Astrocyte (in vitro differentiated cells and primary cell): ENCODE data around the gene PTPN13. TPM values are rescaled to one million over a fixed set of nuclear protein-coding genes. Genes with fewer than 3 reads are reported as not detected.
A peak's percentile ranks its signal among the peaks of the same experiment; 100 is the strongest.

Experiments
- DNase-seq: peaks from one replicate; pipeline ENCODE4 v3.0.0-alpha.2; 2010; ENCODE audit warnings: low read depth
- FAIRE-seq: peaks from 2 replicates; lab custom pipeline; 2011; peaks lifted over from hg19 to GRCh38; lab: Jason Lieb, UNC
- H2AFZ ChIP-seq: 2 replicates; pipeline ENCODE4 v1.6.0; 2012; ENCODE audit warnings: low read depth, low read length, inconsistent platforms
- H3K27ac ChIP-seq: 2 replicates; pipeline ENCODE4 v1.5.1; 2011; ENCODE audit warnings: low read depth, low read length, inconsistent platforms
- H3K27me3 ChIP-seq: 2 replicates; pipeline ENCODE4 v1.6.0; 2011; ENCODE audit warnings: low read length, inconsistent platforms; ENCODE audit not compliant: insufficient read depth
- H3K36me3 ChIP-seq: 2 replicates; pipeline ENCODE4 v1.5.1; 2011; ENCODE audit warnings: low read length, inconsistent platforms; ENCODE audit not compliant: insufficient read depth
- H3K4me1 ChIP-seq: 2 replicates; pipeline ENCODE4 v1.5.1; 2011; ENCODE audit warnings: low read length, inconsistent platforms; ENCODE audit not compliant: insufficient read depth
- H3K4me2 ChIP-seq: 2 replicates; pipeline ENCODE4 v1.6.0; 2012; ENCODE audit warnings: low read length, inconsistent platforms
- H3K4me3 ChIP-seq: 2 replicates; pipeline ENCODE4 v1.5.1; 2011; ENCODE audit warnings: low read depth, mild to moderate bottlenecking, low read length, inconsistent platforms; ENCODE audit not compliant: insufficient read depth
- H3K79me2 ChIP-seq: 2 replicates; pipeline ENCODE4 v1.6.0; 2012; ENCODE audit warnings: mild to moderate bottlenecking, low read length, inconsistent platforms; ENCODE audit not compliant: insufficient read depth
- H3K9ac ChIP-seq: 2 replicates; pipeline ENCODE4 v1.6.0; 2012; ENCODE audit warnings: mild to moderate bottlenecking, low read length, inconsistent platforms
- H3K9me3 ChIP-seq: 2 replicates; pipeline ENCODE4 v1.5.1; 2012; ENCODE audit warnings: low read depth, mild to moderate bottlenecking, low read length, inconsistent platforms; ENCODE audit not compliant: insufficient read depth
- H4K20me1 ChIP-seq: 2 replicates; pipeline ENCODE4 v1.6.0; 2012; ENCODE audit warnings: low read length, inconsistent platforms; ENCODE audit not compliant: insufficient read depth
- H3K27ac Mint-ChIP-seq: one replicate; pipeline ENCODE4 v1.8.0; 2021; ENCODE audit warnings: mild to moderate bottlenecking, mixed read lengths; ENCODE audit not compliant: unreplicated experiment
- H3K27me3 Mint-ChIP-seq: one replicate; pipeline ENCODE4 v1.8.0; 2021; ENCODE audit warnings: low read depth, mixed read lengths; ENCODE audit not compliant: unreplicated experiment
- H3K36me3 Mint-ChIP-seq: one replicate; pipeline ENCODE4 v1.8.0; 2021; ENCODE audit warnings: low read depth, mixed read lengths; ENCODE audit not compliant: unreplicated experiment
- H3K4me1 Mint-ChIP-seq: one replicate; pipeline ENCODE4 v1.8.0; 2021; ENCODE audit warnings: low read depth, mixed read lengths; ENCODE audit not compliant: unreplicated experiment
- H3K4me3 Mint-ChIP-seq: one replicate; pipeline ENCODE4 v1.8.0; 2021; ENCODE audit warnings: mild to moderate bottlenecking, moderate library complexity, mixed read lengths; ENCODE audit not compliant: unreplicated experiment
- H3K9me3 Mint-ChIP-seq: one replicate; pipeline ENCODE4 v1.8.0; 2021; ENCODE audit warnings: mild to moderate bottlenecking, mixed read lengths; ENCODE audit not compliant: unreplicated experiment
- CTCF ChIP-seq: IDR thresholded peaks from 2 replicates; pipeline ENCODE4 v1.5.1; 2011; ENCODE audit warnings: low read depth, mild to moderate bottlenecking, inconsistent platforms, low read length, moderate library complexity; ENCODE audit not compliant: insufficient read depth
- EZH2 ChIP-seq: IDR thresholded peaks from 2 replicates; pipeline ENCODE4 v1.6.1; 2012; ENCODE audit warnings: mild to moderate bottlenecking, low read length, inconsistent platforms; ENCODE audit not compliant: insufficient read depth
- total RNA-seq: library from RNA; stranded (reverse); gene quantifications from 2 replicates; pipeline ENCODE4 v1.2.1, GENCODE V29; 2021

PTPN13 gene
- total RNA-seq, 1 donor from 2014 or later, result 46.2 TPM

GRCh38 chr4:86788826-86789225 is 194.7 kb downstream of the PTPN13 start:
- Mint-ChIP-seq H3K4me1 (peaks cover 8% of the 10 kb centered on the region), H3K36me3 (peaks cover 42% of the 10 kb centered on the region), H3K27me3 (no peaks in the 10 kb centered on the region), H3K27ac (peak overlapping the region; percentile 26), H3K9me3 (peaks cover 19% of the 10 kb centered on the region), H3K4me3 (no peak overlapping the region)
- peaks cover 9% of the 10 kb centered on the region for H3K36me3 ChIP-seq
- H3K9me3 ChIP-seq, result no peaks in the 10 kb centered on the region
- DNase-seq (no peak), FAIRE-seq (no peak)
- no peaks in the 10 kb centered on the region for H4K20me1 ChIP-seq
- TF ChIP-seq EZH2 (no peak), CTCF (no peak)
- no peak overlapping the region for H3K4me3 ChIP-seq
- no peak overlapping the region for H3K4me2 ChIP-seq
- no peaks in the 10 kb centered on the region for H3K27me3 ChIP-seq
- no peak overlapping the region for H2AFZ ChIP-seq
- no peaks in the 10 kb centered on the region for H3K79me2 ChIP-seq
- no peak overlapping the region for H3K27ac ChIP-seq
- H3K9ac ChIP-seq, result no peak overlapping the region
- no peaks in the 10 kb centered on the region for H3K4me1 ChIP-seq

- H3K9ac ChIP-seq, result no peak overlapping the region
- no peak for FAIRE-seq
- Mint-ChIP-seq H3K9me3 (peaks cover 24% of the 10 kb centered on the region), H3K36me3 (peaks cover 45% of the 10 kb centered on the region), H3K27ac (no peak overlapping the region), H3K4me1 (peaks cover 8% of the 10 kb centered on the region), H3K4me3 (no peak overlapping the region), H3K27me3 (no peaks in the 10 kb centered on the region)
- no peak overlapping the region for H3K4me2 ChIP-seq
- no peak for TF ChIP-seq CTCF
- TF ChIP-seq EZH2, result no peak
- H3K27me3 ChIP-seq, result no peaks in the 10 kb centered on the region
- H3K9me3 ChIP-seq, result no peaks in the 10 kb centered on the region
- H3K4me1 ChIP-seq, result no peaks in the 10 kb centered on the region
- no peaks in the 10 kb centered on the region for H3K79me2 ChIP-seq
- no peak for DNase-seq
- H2AFZ ChIP-seq, result no peak overlapping the region
- H3K36me3 ChIP-seq, result peaks cover 9% of the 10 kb centered on the region
- H4K20me1 ChIP-seq, result no peaks in the 10 kb centered on the region
- H3K27ac ChIP-seq, result no peak overlapping the region
- no peak overlapping the region for H3K4me3 ChIP-seq
These were observed 197.0 kb downstream of the PTPN13 start for GRCh38 chr4:86791126-86791525.

- Histone ChIP-seq H3K27me3 (no peaks in the 10 kb centered on the region), H3K4me3 (no peak overlapping the region), H2AFZ (no peak overlapping the region), H3K79me2 (no peaks in the 10 kb centered on the region), H3K4me1 (no peaks in the 10 kb centered on the region), H3K9me3 (no peaks in the 10 kb centered on the region), H3K27ac (no peak overlapping the region), H3K9ac (no peak overlapping the region), H4K20me1 (no peaks in the 10 kb centered on the region), H3K36me3 (peaks cover 11% of the 10 kb centered on the region), H3K4me2 (no peak overlapping the region)
- Mint-ChIP-seq H3K27me3 (no peaks in the 10 kb centered on the region), H3K9me3 (peaks cover 2% of the 10 kb centered on the region), H3K36me3 (peaks cover 31% of the 10 kb centered on the region), H3K27ac (no peak overlapping the region), H3K4me1 (peaks cover 5% of the 10 kb centered on the region), H3K4me3 (no peak overlapping the region)
- TF ChIP-seq EZH2 (no peak), CTCF (no peak)
- FAIRE-seq (no peak), DNase-seq (no peak)
These were observed 215.7 kb downstream of the PTPN13 start for GRCh38 chr4:86809809-86810208.
